CD4-positive, alpha-beta T cell (primary cell): ENCODE measurements around the gene SUSD5. TPM values are rescaled to one million over a fixed set of nuclear protein-coding genes. Genes with fewer than 3 reads are reported as not detected.
A peak's percentile ranks its signal among the peaks of the same experiment; 100 is the strongest.

ENCODE experiments used
- ATAC-seq: fragments of 200-7000 bp; cut with Tn5 transposase; one replicate; pipeline ENCODE4 v1.10.0; 2022; ENCODE audit warnings: mild to moderate bottlenecking; ENCODE audit not compliant: poor library complexity
- CTCF ChIA-PET: fragments of 350-600 bp; sonication (Branson Sonifier 250); formaldehyde crosslinking; loops from one replicate; lab custom pipeline; 2021; ENCODE audit warnings: antibody characterized with exemption, inconsistent platforms; lab: Charles Lee
- POLR2A ChIA-PET: fragments of 350-600 bp; sonication (Branson Sonifier 250); formaldehyde crosslinking; loops from one replicate; lab custom pipeline; 2021; ENCODE audit warnings: antibody characterized with exemption, inconsistent platforms; lab: Charles Lee
- DNase-seq, 14 experiments: peaks; one replicate each; pipeline ENCODE4 v3.0.0-alpha.2; 2013 to 2020; ENCODE audit warnings: mixed read lengths in 2 of 14
- H3K27ac ChIP-seq, 2 donors: one replicate each; pipeline versions ENCODE4 v1.5.1 to v1.7.0; 2013; ENCODE audit warnings: low read length in 2 of 2, low read depth in 1 of 2, mild to moderate bottlenecking in 1 of 2
- H3K27me3 ChIP-seq, 2 experiments: 1 replicate in 1 of 2; 2 replicates in 1 of 2; pipeline versions ENCODE4 v1.6.1 to v1.7.0; 2013; ENCODE audit warnings: low read length in 2 of 2, control low read depth in 1 of 2, mild to moderate bottlenecking in 1 of 2, moderate library complexity in 1 of 2; ENCODE audit not compliant: insufficient read depth in 2 of 2, control insufficient read depth in 1 of 2
- H3K36me3 ChIP-seq: one replicate; pipeline ENCODE4 v1.6.1; 2013; ENCODE audit warnings: low read length, control low read depth; ENCODE audit not compliant: insufficient read depth
- H3K4me1 ChIP-seq: one replicate; pipeline ENCODE4 v1.6.1; 2013; ENCODE audit warnings: low read length, control low read depth; ENCODE audit not compliant: insufficient read depth
- H3K4me3 ChIP-seq: one replicate; pipeline ENCODE4 v1.5.1; 2013; ENCODE audit warnings: mild to moderate bottlenecking, low read length, moderate library complexity
- H3K9me3 ChIP-seq, 2 experiments: 1 replicate in 1 of 2; 2 replicates in 1 of 2; pipeline versions ENCODE4 v1.6.1 to v1.7.0; 2013; ENCODE audit warnings: low read length in 2 of 2, mild to moderate bottlenecking in 2 of 2, control low read depth in 1 of 2, moderate library complexity in 1 of 2; ENCODE audit not compliant: control insufficient read depth in 1 of 2, insufficient read depth in 1 of 2
- H3K27ac Mint-ChIP-seq: one replicate; pipeline ENCODE4 v1.8.0; 2020; ENCODE audit warnings: mixed read lengths
- H3K27me3 Mint-ChIP-seq: one replicate; pipeline ENCODE4 v1.8.0; 2021; ENCODE audit warnings: mixed read lengths
- H3K36me3 Mint-ChIP-seq: one replicate; pipeline ENCODE4 v1.8.0; 2021; ENCODE audit warnings: low read depth, mixed read lengths
- H3K4me1 Mint-ChIP-seq: one replicate; pipeline ENCODE4 v1.8.0; 2021; ENCODE audit warnings: low read depth, mixed read lengths
- H3K4me3 Mint-ChIP-seq: one replicate; pipeline ENCODE4 v1.8.0; 2020; ENCODE audit warnings: mild to moderate bottlenecking, mixed read lengths
- H3K9me3 Mint-ChIP-seq: one replicate; pipeline ENCODE4 v1.8.0; 2020; ENCODE audit warnings: mixed read lengths
- intact Hi-C, 2 experiments: fragments of 100-400 bp; cut with DNase I in 1 of 2; cut with micrococcal nuclease in 1 of 2; formaldehyde crosslinking; loops; one replicate each; pipeline versions ENCODE4 v1.15.1 to v1.9.0; 2023 to 2025; cut with DNase I, micrococcal nuclease
- total RNA-seq, 174 experiments: library from RNA in 2 of 174; stranded (reverse) in 2 of 174; gene quantifications; one replicate each; pipeline ENCODE4 v1.2.3 and lab custom pipeline; 2021 to 2026
- TF ChIP-seq, protein P1 (sequence below): fragments of 200-600 bp; IDR thresholded peaks from one replicate; pipeline ENCODE4 v1.8.0; 2022; ENCODE audit warnings: antibody characterized with exemption, mild to moderate bottlenecking

The SUSD5 gene
- total RNA-seq, 2 experiments from 2014 or later, result not detected

DNA sequence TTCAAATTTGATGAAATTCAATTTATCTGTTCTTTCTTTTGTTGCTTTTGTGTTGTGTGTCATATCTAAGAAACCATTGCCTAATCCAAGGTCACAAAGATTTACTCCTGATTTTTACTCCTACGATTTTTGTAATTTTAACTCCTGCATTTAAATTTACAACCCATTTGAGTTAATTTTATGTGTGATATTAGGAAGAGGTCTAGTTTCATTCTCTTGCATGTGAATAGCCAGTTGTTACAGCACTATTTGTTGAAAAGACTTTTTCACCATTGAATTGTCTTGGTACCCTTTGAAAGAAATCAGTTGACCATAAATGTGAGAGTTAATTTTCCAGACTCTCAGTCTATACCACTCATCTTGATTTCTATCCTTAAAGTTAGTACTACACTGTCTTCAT is 80.9 kb downstream of the SUSD5 start:
- Mint-ChIP-seq H3K27me3 (no peaks in the 10 kb centered on the region), H3K9me3 (no peaks in the 10 kb centered on the region), H3K4me1 (no peaks in the 10 kb centered on the region), H3K4me3 (no peak overlapping the region), H3K27ac (no peak overlapping the region), H3K36me3 (peaks cover 77% of the 10 kb centered on the region)
- Histone ChIP-seq H3K4me3 (no peak overlapping the region), H3K4me1 (no peaks in the 10 kb centered on the region), H3K36me3 (peaks cover 39% of the 10 kb centered on the region), H3K27me3 (no peaks in the 10 kb centered on the region), H3K27ac (no peak overlapping the region), H3K9me3 (no peaks in the 10 kb centered on the region)
- ATAC-seq (no peak), DNase-seq (no peak)
- intact Hi-C loops, result no loop called here
- CTCF ChIA-PET, result no interaction called here
- TF ChIP-seq, protein P1, sequence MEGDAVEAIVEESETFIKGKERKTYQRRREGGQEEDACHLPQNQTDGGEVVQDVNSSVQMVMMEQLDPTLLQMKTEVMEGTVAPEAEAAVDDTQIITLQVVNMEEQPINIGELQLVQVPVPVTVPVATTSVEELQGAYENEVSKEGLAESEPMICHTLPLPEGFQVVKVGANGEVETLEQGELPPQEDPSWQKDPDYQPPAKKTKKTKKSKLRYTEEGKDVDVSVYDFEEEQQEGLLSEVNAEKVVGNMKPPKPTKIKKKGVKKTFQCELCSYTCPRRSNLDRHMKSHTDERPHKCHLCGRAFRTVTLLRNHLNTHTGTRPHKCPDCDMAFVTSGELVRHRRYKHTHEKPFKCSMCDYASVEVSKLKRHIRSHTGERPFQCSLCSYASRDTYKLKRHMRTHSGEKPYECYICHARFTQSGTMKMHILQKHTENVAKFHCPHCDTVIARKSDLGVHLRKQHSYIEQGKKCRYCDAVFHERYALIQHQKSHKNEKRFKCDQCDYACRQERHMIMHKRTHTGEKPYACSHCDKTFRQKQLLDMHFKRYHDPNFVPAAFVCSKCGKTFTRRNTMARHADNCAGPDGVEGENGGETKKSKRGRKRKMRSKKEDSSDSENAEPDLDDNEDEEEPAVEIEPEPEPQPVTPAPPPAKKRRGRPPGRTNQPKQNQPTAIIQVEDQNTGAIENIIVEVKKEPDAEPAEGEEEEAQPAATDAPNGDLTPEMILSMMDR, result no peak
- POLR2A ChIA-PET, result no interaction called here

DNA sequence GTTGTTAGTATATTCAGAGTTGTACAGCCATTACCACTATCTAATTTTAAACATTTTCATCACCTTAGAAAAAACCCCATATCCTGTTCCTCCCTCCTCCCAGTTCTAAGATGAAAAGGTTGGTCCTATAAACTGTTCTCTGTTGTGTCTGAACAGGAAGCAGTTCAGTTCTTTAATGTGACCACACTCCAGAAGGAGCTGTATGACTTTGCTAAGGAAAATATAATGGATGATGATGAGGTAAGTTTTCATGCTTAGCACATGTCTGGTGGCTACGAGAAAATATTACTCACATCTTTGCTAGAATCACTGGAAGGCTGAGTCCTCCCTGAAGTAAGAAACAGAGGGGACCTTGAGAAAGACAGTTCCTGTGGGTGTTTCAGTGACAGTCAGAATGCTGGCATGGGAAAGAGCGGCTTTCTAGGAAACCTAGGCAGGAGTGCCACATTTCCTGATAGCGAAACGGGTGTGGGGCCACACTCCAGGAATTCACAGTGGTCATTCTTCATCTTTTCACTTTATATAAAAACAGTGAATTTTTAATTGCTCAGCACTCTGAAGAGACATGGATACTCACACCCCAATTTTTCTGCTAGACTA is 84.5 kb downstream of the SUSD5 start:
- intact Hi-C loops, result loop anchor here in 1 of 2 experiments (5.0 kb wide), 2 partner anchors 187 to 238 kb away; no protein-coding TSS in a partner anchor
- no peaks in the 10 kb centered on the region for H3K9me3 ChIP-seq
- POLR2A ChIA-PET, result no interaction called here
- TF ChIP-seq, protein P1, result no peak
- H3K36me3 ChIP-seq, result peaks cover 56% of the 10 kb centered on the region
- DNase-seq (no peak), ATAC-seq (no peak)
- Mint-ChIP-seq H3K9me3 (no peaks in the 10 kb centered on the region), H3K27me3 (no peaks in the 10 kb centered on the region), H3K4me3 (no peak overlapping the region), H3K36me3 (peaks cover 73% of the 10 kb centered on the region), H3K27ac (no peak overlapping the region), H3K4me1 (peaks cover 6% of the 10 kb centered on the region)
- H3K4me1 ChIP-seq, result no peaks in the 10 kb centered on the region
- H3K4me3 ChIP-seq, result no peak overlapping the region
- no peak overlapping the region for H3K27ac ChIP-seq
- H3K27me3 ChIP-seq, result no peaks in the 10 kb centered on the region
- CTCF ChIA-PET, result no interaction called here

DNA sequence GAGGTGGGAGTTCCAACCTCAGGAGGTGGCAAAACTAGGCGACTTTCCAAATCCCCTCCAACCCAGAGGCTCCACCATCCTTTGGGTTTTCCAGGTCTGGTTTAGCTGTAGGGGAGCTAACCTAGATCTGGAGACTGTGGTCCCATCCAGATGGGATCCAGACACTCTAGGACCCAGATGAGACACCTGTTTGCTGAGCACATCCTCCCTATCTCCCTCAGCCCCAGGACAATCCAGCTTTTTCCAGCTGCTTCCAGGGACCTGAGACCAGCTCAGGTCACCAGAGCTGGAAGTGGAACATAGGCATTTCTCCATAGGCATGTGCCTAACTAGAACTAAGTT is 86.6 kb downstream of the SUSD5 start:
- no peaks in the 10 kb centered on the region for H3K9me3 Mint-ChIP-seq
- no peaks in the 10 kb centered on the region for H3K27me3 Mint-ChIP-seq
- Histone ChIP-seq H3K4me1 (no peaks in the 10 kb centered on the region), H3K27ac (no peak overlapping the region), H3K36me3 (peaks cover 58% of the 10 kb centered on the region), H3K4me3 (no peak overlapping the region), H3K27me3 (no peaks in the 10 kb centered on the region), H3K9me3 (no peaks in the 10 kb centered on the region)
- H3K27ac Mint-ChIP-seq, result no peak overlapping the region
- intact Hi-C loops, result loop anchor here in 1 of 2 experiments (5.0 kb wide), 2 partner anchors 185 to 240 kb away; no protein-coding TSS in a partner anchor
- DNase-seq, result no peak
- CTCF ChIA-PET, result interaction anchor here (0.6 to 1.8 kb wide), 14 partner anchors 8 to 655 kb away, joined by 3 to 9 read pairs (median 4); no protein-coding TSS in a partner anchor
- peaks cover 6% of the 10 kb centered on the region for H3K4me1 Mint-ChIP-seq
- ATAC-seq, result no peak
- POLR2A ChIA-PET, result interaction anchor here (0.9 to 1.5 kb wide), 4 partner anchors 18 to 655 kb away, joined by 3 to 9 read pairs (median 4); partner anchors contain the start of gene CRTAP
- TF ChIP-seq, protein P1, result peak; percentile 75
- peaks cover 63% of the 10 kb centered on the region for H3K36me3 Mint-ChIP-seq
- no peak overlapping the region for H3K4me3 Mint-ChIP-seq
